Erythroblast (primary cell): ENCODE data around the gene TNFRSF14.

Experiments used
- GATA1 ChIP-seq: IDR thresholded peaks from 2 replicates; pipeline ENCODE4 v1.6.1; 2011; ENCODE audit warnings: low read depth, mild to moderate bottlenecking, control low read depth, low read length, moderate library complexity
- POLR2A ChIP-seq: IDR thresholded peaks from 2 replicates; pipeline ENCODE4 v1.6.1; 2011; ENCODE audit warnings: mild to moderate bottlenecking, low read length

DNA sequence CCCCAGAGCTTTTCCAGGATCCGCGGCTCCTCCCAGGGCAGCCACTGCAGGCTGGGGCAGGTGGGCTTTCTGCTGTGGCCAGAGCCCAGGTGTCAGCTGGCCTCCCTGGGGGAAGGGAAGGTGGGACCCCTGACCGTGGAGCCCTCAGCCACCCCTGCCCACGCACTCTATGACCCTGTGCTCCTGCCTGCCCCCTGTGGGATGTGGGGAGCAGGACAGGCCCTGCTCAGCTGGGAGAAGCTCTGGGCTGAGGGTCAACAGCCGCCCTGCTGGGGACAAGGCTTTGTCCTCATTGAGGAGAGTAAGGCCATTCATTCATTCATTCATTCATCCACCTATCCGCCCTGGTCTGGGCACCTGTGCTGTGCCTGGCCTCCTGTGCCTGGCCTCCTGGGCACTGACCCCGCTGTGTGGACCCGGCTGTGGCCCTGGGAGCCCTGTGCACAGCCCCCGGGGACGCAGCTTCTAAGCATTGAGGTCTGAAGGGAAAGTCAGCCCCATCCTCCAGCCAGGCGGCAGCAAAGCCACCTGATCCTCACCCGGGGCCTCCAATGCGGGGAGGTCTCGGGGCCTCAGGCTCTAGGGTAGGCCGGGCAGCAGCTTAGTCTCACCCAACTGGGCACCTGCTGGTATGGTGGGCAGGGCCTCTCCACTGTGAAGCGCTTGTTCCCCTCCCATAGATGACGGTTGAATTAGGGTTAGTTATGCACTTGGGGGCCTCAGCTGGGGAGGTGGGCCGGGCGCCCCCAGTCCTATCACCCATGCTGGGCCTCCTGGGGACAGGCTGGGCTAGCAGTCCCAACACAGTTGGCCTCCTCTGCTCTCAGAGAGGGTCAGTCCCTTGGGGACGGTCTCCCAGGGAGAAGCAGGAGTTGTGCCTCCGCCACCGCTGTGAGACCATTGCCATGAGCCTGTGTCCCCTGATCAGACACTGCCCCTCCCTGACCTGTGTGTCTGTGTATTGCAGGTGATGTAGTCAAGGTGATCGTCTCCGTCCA is 6.0 kb downstream of the TNFRSF14 start:
- TF ChIP-seq POLR2A, result no peak
- no peak for TF ChIP-seq GATA1
